22Rv1 (cell line): ENCODE data around the gene SULT1C2.

Experiments
- H3K27ac ChIP-seq: fragments of 450-650 bp; 2 replicates; pipeline ENCODE4 v1.5.1; 2017
- CTCF ChIP-seq: fragments of 450-650 bp; IDR thresholded peaks from 2 replicates; pipeline ENCODE4 v1.5.1; 2017; ENCODE audit warnings: mild to moderate bottlenecking
- ZFX ChIP-seq: fragments of 450-650 bp; IDR thresholded peaks from 2 replicates; pipeline ENCODE4 v1.6.1; 2017; ENCODE audit warnings: antibody characterized with exemption, borderline replicate concordance

SULT1C2 gene

GRCh38 chr2:108260773-108261172, 27.9 kb upstream of the SULT1C2 start:
- H3K27ac ChIP-seq: peak overlapping the region; percentile 51
- TF ChIP-seq CTCF (no peak), ZFX (no peak)

- TF ChIP-seq CTCF (no peak), ZFX (no peak)
- no peak overlapping the region for H3K27ac ChIP-seq
Measured at GRCh38 chr2:108262036-108262435, 26.7 kb upstream of the SULT1C2 start.

- TF ChIP-seq CTCF (no peak), ZFX (no peak)
Measured at GRCh38 chr2:108263401-108263800, 25.3 kb upstream of the SULT1C2 start.

GRCh38 chr2:108266218-108266617, 22.5 kb upstream of the SULT1C2 start:
- TF ChIP-seq ZFX (no peak), CTCF (no peak)
- H3K27ac ChIP-seq: no peak overlapping the region

More at GRCh38 chr2:108263401-108263800, 25.3 kb upstream of the SULT1C2 start:
- no peak overlapping the region for H3K27ac ChIP-seq

GRCh38 chr2:108267101-108267500, 21.6 kb upstream of the SULT1C2 start:
- TF ChIP-seq ZFX (no peak), CTCF (no peak)
- H3K27ac ChIP-seq: no peak overlapping the region

- TF ChIP-seq ZFX (no peak), CTCF (no peak)
- no peak overlapping the region for H3K27ac ChIP-seq
Measured at GRCh38 chr2:108268001-108268400, 20.7 kb upstream of the SULT1C2 start.

GRCh38 chr2:108270346-108270745, 18.3 kb upstream of the SULT1C2 start:
- TF ChIP-seq ZFX (no peak), CTCF (no peak)
- H3K27ac ChIP-seq: no peak overlapping the region
